ENCODE measurements around the gene ADAM12. TPM values are rescaled to one million over a fixed set of nuclear protein-coding genes. Genes with fewer than 3 reads are reported as not detected.

ADAM12 gene
- polyA plus RNA-seq, 1 of the 3 experiments (the other 2 are of a cell fraction), result 25.0 TPM

DNA sequence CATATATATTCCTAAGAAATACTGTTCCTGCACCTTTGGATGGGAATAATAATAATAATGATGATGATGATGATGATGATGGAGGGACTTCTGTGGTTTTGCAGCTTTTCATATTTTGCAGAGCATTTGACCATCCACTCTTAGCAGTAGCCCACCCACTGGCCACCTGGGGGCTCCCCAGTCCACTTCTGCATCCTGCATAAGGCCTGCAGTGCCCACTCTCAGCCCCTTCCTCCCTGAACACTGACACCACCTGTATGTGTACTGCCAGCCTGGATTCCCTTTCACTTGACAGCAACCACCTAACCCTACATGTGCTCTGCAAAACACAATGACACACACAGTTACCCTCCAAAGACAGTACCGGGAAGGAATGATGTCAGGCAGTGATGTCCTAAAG, 131.4 kb downstream of the ADAM12 start:
- Histone ChIP-seq H4K20me1 (ENCODE audit: insufficient read depth) (no peaks in the 10 kb centered on the region), H3K27me3 (ENCODE audit: insufficient read depth) (no peaks in the 10 kb centered on the region), H3K4me3 (ENCODE audit: low read depth in 2 of 2, low read length in 1 of 2) (no peak overlapping the region), H3K4me1 (ENCODE audit: control insufficient read depth in 1 of 2, insufficient read depth in 2 of 2, low read depth in 1 of 2, low read length in 1 of 2) (peaks cover 12% of the 10 kb centered on the region in 2 experiments; a peak in 3 of 4 replicates), H3F3A (replicated peaks; ENCODE audit: insufficient read depth) (peaks cover 26% of the 10 kb centered on the region), H3K79me2 (ENCODE audit: insufficient read depth) (no peaks in the 10 kb centered on the region), H3K9me3 (no peaks in the 10 kb centered on the region), H3K36me3 (replicated peaks in 1 of 2; ENCODE audit: control insufficient read depth in 1 of 2, insufficient read depth in 2 of 2, low read length in 1 of 2) (no peaks in the 10 kb centered on the region), H3K27ac (ENCODE audit: low read depth in 2 of 2, low read length in 1 of 2) (no peak overlapping the region), H2AFZ (ENCODE audit: low read depth) (no peak overlapping the region), H3K4me2 (no peak overlapping the region), H3K9ac (no peak overlapping the region), H3K9me2 (no peaks in the 10 kb centered on the region)
- DNase-seq, result peak; percentile 58
- TF ChIP-seq, protein P1, sequence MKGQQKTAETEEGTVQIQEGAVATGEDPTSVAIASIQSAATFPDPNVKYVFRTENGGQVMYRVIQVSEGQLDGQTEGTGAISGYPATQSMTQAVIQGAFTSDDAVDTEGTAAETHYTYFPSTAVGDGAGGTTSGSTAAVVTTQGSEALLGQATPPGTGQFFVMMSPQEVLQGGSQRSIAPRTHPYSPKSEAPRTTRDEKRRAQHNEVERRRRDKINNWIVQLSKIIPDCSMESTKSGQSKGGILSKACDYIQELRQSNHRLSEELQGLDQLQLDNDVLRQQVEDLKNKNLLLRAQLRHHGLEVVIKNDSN (IDR thresholded peaks at IDR 0.05; ENCODE audit: borderline replicate concordance, low read depth), result no peak
- TF ChIP-seq TCF12 (IDR thresholded peaks at IDR 0.05) (no peak), SMC3 (IDR thresholded peaks at IDR 0.05; ENCODE audit: low read depth, low read length) (peak; percentile 46; the same call in 1 of the 2 replicates), NFIC (IDR thresholded peaks at IDR 0.05; ENCODE audit: borderline replicate concordance) (no peak), YY1 (IDR thresholded peaks at IDR 0.05; ENCODE audit: low read depth) (no peak), GABPA (IDR thresholded peaks at IDR 0.05; ENCODE audit: low read depth) (no peak), NRF1 (IDR thresholded peaks at IDR 0.05; ENCODE audit: low read depth, low read length) (no peak), SIN3A (IDR thresholded peaks at IDR 0.05; ENCODE audit: borderline replicate concordance, low read depth, low read length) (no peak), EZH2phosphoT487 (IDR thresholded peaks at IDR 0.05; ENCODE audit: borderline replicate concordance, low read depth) (no peak), MXI1 (IDR thresholded peaks at IDR 0.05; ENCODE audit: low read depth, low read length) (no peak), CHD2 (IDR thresholded peaks at IDR 0.05; ENCODE audit: low read length, partially characterized antibody) (no peak), MEF2A (IDR thresholded peaks at IDR 0.05; ENCODE audit: borderline replicate concordance, low read depth) (no peak), CTCF (IDR thresholded peaks at IDR 0.05) (peak; percentile 21), PBX3 (IDR thresholded peaks at IDR 0.05) (no peak), TEAD4 (IDR thresholded peaks at IDR 0.05; ENCODE audit: borderline replicate concordance, insufficient read depth) (no peak), RAD21 (IDR thresholded peaks at IDR 0.05; ENCODE audit: low read length) (peak; percentile 76), EP300 (IDR thresholded peaks at IDR 0.05; ENCODE audit: borderline replicate concordance in 1 of 2, low read depth in 1 of 2, low read length in 1 of 2) (no peak), TAF1 (IDR thresholded peaks at IDR 0.05; ENCODE audit: borderline replicate concordance, low read depth, low read length) (no peak), FOXJ3 (CRISPR knock-in tag; IDR thresholded peaks at IDR 0.05) (no peak), RCOR1 (IDR thresholded peaks at IDR 0.05; ENCODE audit: low read length) (no peak), FOXM1 (IDR thresholded peaks at IDR 0.05; ENCODE audit: low read depth) (no peak), ELF1 (IDR thresholded peaks at IDR 0.05) (no peak), USF2 (IDR thresholded peaks at IDR 0.05; ENCODE audit: borderline replicate concordance, low read depth, low read length) (no peak)
- TF ChIP-seq, protein P2, sequence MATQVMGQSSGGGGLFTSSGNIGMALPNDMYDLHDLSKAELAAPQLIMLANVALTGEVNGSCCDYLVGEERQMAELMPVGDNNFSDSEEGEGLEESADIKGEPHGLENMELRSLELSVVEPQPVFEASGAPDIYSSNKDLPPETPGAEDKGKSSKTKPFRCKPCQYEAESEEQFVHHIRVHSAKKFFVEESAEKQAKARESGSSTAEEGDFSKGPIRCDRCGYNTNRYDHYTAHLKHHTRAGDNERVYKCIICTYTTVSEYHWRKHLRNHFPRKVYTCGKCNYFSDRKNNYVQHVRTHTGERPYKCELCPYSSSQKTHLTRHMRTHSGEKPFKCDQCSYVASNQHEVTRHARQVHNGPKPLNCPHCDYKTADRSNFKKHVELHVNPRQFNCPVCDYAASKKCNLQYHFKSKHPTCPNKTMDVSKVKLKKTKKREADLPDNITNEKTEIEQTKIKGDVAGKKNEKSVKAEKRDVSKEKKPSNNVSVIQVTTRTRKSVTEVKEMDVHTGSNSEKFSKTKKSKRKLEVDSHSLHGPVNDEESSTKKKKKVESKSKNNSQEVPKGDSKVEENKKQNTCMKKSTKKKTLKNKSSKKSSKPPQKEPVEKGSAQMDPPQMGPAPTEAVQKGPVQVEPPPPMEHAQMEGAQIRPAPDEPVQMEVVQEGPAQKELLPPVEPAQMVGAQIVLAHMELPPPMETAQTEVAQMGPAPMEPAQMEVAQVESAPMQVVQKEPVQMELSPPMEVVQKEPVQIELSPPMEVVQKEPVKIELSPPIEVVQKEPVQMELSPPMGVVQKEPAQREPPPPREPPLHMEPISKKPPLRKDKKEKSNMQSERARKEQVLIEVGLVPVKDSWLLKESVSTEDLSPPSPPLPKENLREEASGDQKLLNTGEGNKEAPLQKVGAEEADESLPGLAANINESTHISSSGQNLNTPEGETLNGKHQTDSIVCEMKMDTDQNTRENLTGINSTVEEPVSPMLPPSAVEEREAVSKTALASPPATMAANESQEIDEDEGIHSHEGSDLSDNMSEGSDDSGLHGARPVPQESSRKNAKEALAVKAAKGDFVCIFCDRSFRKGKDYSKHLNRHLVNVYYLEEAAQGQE (IDR thresholded peaks at IDR 0.05; ENCODE audit: low read depth, low read length), result no peak
- TF ChIP-seq, protein P3, sequence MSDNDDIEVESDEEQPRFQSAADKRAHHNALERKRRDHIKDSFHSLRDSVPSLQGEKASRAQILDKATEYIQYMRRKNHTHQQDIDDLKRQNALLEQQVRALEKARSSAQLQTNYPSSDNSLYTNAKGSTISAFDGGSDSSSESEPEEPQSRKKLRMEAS (IDR thresholded peaks at IDR 0.05; ENCODE audit: low read depth), result no peak
- ChIA-PET CTCF (interaction anchor here (0.5 to 1.4 kb wide), 6 partner anchors 11 to 494 kb away, joined by 3 to 5 read pairs (median 3); no protein-coding TSS in a partner anchor), POLR2A (no interaction called here)
- 83% methylated on average over 1 of the region's 1 CpG for WGBS (ENCODE audit: low lambda C conversion rate)

All from SK-N-SH (cell line).